OCI-LY7 (cell line): ENCODE measurements around the gene INTS13. TPM values are rescaled to one million over a fixed set of nuclear protein-coding genes. Genes with fewer than 3 reads are reported as not detected.

Experiments used
- BruUV-seq: library from RNA; stranded (reverse); fragments of 400-500 nt; replicated peaks from 2 replicates; lab custom pipeline; 2021; lab: Mats Ljungman, UMichigan
- CTCF ChIA-PET: fragments of 300-600 bp; sonication (Branson Sonifier 250); formaldehyde crosslinking; loops from one replicate; lab custom pipeline; 2022; ENCODE audit warnings: antibody characterized with exemption; ENCODE audit not compliant: unreplicated experiment; lab: Charles Lee
- POLR2A ChIA-PET: fragments of 300-600 bp; sonication (Branson Sonifier 250); formaldehyde crosslinking; loops from one replicate; lab custom pipeline; 2022; ENCODE audit warnings: antibody characterized with exemption; lab: Charles Lee
- DNase-seq: peaks from one replicate; pipeline ENCODE4 v3.0.0-alpha.2; 2015; ENCODE audit warnings: low spot score
- H2AFZ ChIP-seq: fragments of 200-600 bp; sonication (generic), shearing (Covaris generic); 2 replicates; pipeline ENCODE4 v1.6.1; 2014; ENCODE audit warnings: mild to moderate bottlenecking, antibody characterized with exemption, low read length, moderate library complexity
- H3K27ac ChIP-seq: fragments of 200-600 bp; sonication (generic); 2 replicates; pipeline ENCODE4 v1.5.1; 2014; ENCODE audit warnings: mixed run types, low read depth, mild to moderate bottlenecking, moderate library complexity, low read length, inconsistent platforms; ENCODE audit not compliant: poor library complexity, severe bottlenecking
- H3K36me3 ChIP-seq: fragments of 200-600 bp; sonication (generic); 2 replicates; pipeline ENCODE4 v1.6.1; 2014; ENCODE audit warnings: mild to moderate bottlenecking, antibody characterized with exemption, low read length, moderate library complexity, mixed read lengths; ENCODE audit not compliant: insufficient read depth
- H3K4me1 ChIP-seq: fragments of 200-600 bp; sonication (generic); 2 replicates; pipeline ENCODE4 v1.5.1; 2014; ENCODE audit warnings: mild to moderate bottlenecking, low read length; ENCODE audit not compliant: insufficient read depth, poor library complexity, severe bottlenecking
- H3K4me2 ChIP-seq: fragments of 200-600 bp; sonication (generic); 2 replicates; pipeline ENCODE4 v1.6.1; 2014; ENCODE audit warnings: mild to moderate bottlenecking, low read length
- H3K4me3 ChIP-seq: fragments of 200-600 bp; sonication (generic); 2 replicates; pipeline ENCODE4 v1.5.1; 2014; ENCODE audit warnings: mild to moderate bottlenecking, low read depth, low read length; ENCODE audit not compliant: poor library complexity, severe bottlenecking
- H3K79me2 ChIP-seq: fragments of 200-600 bp; sonication (generic); 2 replicates; pipeline ENCODE4 v1.6.1; 2016; ENCODE audit warnings: low read depth, mild to moderate bottlenecking, low read length, moderate library complexity, mixed read lengths; ENCODE audit not compliant: insufficient read depth
- H3K9me2 ChIP-seq: fragments of 200-600 bp; sonication (generic); 2 replicates; pipeline ENCODE4 v1.6.1; 2016; ENCODE audit warnings: mild to moderate bottlenecking, low read length, mixed read lengths; ENCODE audit not compliant: insufficient read depth
- H3K9me3 ChIP-seq: fragments of 200-600 bp; sonication (generic); 2 replicates; pipeline ENCODE4 v1.6.1; 2014; ENCODE audit warnings: mild to moderate bottlenecking, mixed run types, low read length, mixed read lengths
- H4K20me1 ChIP-seq: fragments of 200-600 bp; sonication (generic); 2 replicates; pipeline ENCODE4 v1.6.1; 2014; ENCODE audit warnings: mild to moderate bottlenecking, antibody characterized with exemption, low read length, moderate library complexity, mixed read lengths; ENCODE audit not compliant: insufficient read depth
- EZH2phosphoT487 ChIP-seq: fragments of 200-600 bp; sonication (generic); IDR thresholded peaks from 2 replicates; pipeline ENCODE4 v1.6.1; 2018; ENCODE audit warnings: low read depth, borderline replicate concordance, mild to moderate bottlenecking, mixed run types, antibody characterized with exemption, low read length, moderate library complexity, mixed read lengths
- intact Hi-C: fragments of 100-400 bp; cut with micrococcal nuclease; formaldehyde crosslinking; loops from one replicate; pipeline ENCODE4 v1.10.0; 2022; ENCODE audit not compliant: unreplicated experiment
- total RNA-seq, 2 experiments: library from RNA; depleted of rRNA in 1 of 2; stranded (reverse); fragments of >200 nt in 1 of 2; shearing (Covaris generic) in 1 of 2; gene quantifications; 2 replicates each; pipeline ENCODE4 v1.2.3, GENCODE V29; 2014 to 2022
- TF ChIP-seq, protein P1 (sequence below): fragments of 200-600 bp; sonication (generic); conservative IDR thresholded peaks from 2 replicates; pipeline ENCODE4 v1.5.1; 2014; ENCODE audit warnings: mild to moderate bottlenecking, antibody characterized with exemption, low read length, moderate library complexity, mixed read lengths

Gene INTS13
- total RNA-seq, 2 experiments from 2014 or later, result 34.2 to 39.1 TPM

DNA sequence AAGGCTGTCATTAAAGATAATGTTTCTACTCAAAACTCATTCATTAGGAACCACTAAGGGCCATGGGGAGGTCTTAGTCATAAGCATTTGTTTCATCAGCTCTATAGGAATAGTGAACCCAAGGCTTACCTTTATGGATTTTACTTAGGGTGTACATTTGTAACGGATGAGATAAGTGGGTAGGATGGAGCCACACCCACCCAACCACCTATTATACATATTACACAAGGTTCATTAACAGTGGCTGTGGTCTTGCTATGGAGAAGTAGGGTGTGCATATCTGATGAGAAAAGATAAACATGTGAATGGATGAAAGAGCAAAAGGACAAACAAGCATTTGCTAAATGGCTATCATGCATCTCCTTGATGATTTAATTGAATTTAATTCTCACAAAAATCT is 65.2 kb downstream of the INTS13 start:
- TF ChIP-seq EZH2phosphoT487, result no peak
- POLR2A ChIA-PET, result no interaction called here
- Histone ChIP-seq H3K79me2 (no peaks in the 10 kb centered on the region), H3K4me2 (no peak overlapping the region), H2AFZ (no peak overlapping the region), H3K36me3 (no peaks in the 10 kb centered on the region), H4K20me1 (no peaks in the 10 kb centered on the region), H3K4me3 (no peak overlapping the region), H3K9me2 (no peaks in the 10 kb centered on the region), H3K9me3 (no peaks in the 10 kb centered on the region), H3K4me1 (no peaks in the 10 kb centered on the region), H3K27ac (no peak overlapping the region)
- intact Hi-C loops, result no loop called here
- DNase-seq, result no peak
- BruUV-seq, result no TSS peak
- CTCF ChIA-PET, result no interaction called here

DNA sequence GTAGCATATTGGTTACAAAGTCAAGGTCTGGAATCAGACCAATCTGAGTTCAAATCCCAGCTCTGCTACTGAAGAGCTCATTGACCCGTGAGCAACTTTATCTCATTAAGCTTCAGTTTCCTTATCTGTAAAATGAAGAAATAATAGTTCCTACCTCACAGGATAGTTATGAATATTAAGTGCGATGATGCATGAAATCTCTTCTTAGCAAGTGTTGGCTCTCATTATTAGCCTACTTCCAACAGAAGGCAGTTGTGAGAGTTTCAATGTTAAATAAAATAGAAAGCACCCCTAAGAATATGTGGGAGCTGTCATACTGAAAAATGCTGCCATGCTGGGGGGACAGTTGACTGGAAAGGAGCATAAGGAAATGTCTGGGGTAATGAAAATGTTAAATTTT is 65.8 kb downstream of the INTS13 start:
- H3K27ac ChIP-seq, result no peak overlapping the region
- CTCF ChIA-PET, result no interaction called here
- H3K4me3 ChIP-seq, result no peak overlapping the region
- no peaks in the 10 kb centered on the region for H3K9me3 ChIP-seq
- H3K9me2 ChIP-seq, result no peaks in the 10 kb centered on the region
- no peaks in the 10 kb centered on the region for H3K79me2 ChIP-seq
- no peak overlapping the region for H3K4me2 ChIP-seq
- peaks cover 4% of the 10 kb centered on the region for H3K4me1 ChIP-seq
- intact Hi-C loops, result no loop called here
- H4K20me1 ChIP-seq, result no peaks in the 10 kb centered on the region
- POLR2A ChIA-PET, result interaction anchor here (0.6 to 1.0 kb wide), 3 partner anchors 14 to 142 kb away, joined by 3 to 4 read pairs (median 3); no protein-coding TSS in a partner anchor
- BruUV-seq, result no TSS peak
- DNase-seq, result no peak
- no peaks in the 10 kb centered on the region for H3K36me3 ChIP-seq
- TF ChIP-seq, protein P1, sequence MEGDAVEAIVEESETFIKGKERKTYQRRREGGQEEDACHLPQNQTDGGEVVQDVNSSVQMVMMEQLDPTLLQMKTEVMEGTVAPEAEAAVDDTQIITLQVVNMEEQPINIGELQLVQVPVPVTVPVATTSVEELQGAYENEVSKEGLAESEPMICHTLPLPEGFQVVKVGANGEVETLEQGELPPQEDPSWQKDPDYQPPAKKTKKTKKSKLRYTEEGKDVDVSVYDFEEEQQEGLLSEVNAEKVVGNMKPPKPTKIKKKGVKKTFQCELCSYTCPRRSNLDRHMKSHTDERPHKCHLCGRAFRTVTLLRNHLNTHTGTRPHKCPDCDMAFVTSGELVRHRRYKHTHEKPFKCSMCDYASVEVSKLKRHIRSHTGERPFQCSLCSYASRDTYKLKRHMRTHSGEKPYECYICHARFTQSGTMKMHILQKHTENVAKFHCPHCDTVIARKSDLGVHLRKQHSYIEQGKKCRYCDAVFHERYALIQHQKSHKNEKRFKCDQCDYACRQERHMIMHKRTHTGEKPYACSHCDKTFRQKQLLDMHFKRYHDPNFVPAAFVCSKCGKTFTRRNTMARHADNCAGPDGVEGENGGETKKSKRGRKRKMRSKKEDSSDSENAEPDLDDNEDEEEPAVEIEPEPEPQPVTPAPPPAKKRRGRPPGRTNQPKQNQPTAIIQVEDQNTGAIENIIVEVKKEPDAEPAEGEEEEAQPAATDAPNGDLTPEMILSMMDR, result no peak
- TF ChIP-seq EZH2phosphoT487, result no peak
- no peak overlapping the region for H2AFZ ChIP-seq

DNA sequence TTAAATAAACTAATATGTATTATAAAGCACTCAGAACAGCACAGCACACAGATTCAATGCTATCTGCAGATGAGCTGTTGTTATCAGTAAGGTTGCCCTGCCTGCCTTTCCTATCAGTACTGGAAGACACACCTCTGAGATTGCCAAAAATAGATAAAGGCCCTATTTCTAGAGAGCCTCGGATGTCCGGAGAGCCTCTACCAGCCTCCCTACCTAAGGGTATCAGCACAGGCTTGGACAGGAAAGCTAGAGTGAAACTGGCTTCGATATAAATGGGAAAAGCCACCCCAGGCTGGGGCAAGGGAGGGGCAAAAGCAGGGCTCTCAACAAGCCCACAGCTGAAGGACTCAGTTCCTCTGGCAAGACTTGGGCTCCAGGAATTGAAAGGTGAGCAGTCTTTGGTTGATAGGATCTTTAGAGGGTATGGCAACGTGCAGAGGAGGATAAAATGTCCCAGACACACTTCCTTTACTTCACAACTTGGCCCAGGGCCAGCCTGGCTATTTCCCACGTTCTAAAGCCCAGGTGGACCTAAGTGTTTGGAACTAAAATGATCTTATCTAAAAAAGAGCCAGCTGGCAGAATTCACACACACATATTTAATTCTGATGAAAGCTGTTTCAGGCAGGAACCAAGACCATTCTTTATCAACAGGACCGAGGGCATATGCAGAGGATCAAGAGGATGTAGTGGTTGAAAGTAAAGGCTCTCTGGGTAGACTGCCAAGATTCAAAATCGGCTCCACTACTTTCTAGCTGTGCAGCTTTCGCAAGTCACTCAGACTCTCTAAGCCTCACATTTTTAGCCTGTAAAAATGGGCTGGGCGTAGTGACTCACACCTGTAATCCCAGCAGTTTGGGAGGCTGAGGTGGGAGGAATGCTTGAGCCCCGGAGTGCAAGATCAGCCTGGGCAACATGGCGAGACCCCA is 67.0 kb downstream of the INTS13 start:
- Histone ChIP-seq H3K9me3 (no peaks in the 10 kb centered on the region), H3K36me3 (no peaks in the 10 kb centered on the region), H4K20me1 (no peaks in the 10 kb centered on the region), H3K4me2 (no peak overlapping the region), H3K9me2 (no peaks in the 10 kb centered on the region), H2AFZ (0 out of 2 replicates have a peak overlapping the region, but pooled peaks have one; percentile 13), H3K4me1 (peaks cover 5% of the 10 kb centered on the region), H3K4me3 (no peak overlapping the region), H3K27ac (no peak overlapping the region), H3K79me2 (no peaks in the 10 kb centered on the region)
- TF ChIP-seq EZH2phosphoT487, result no peak
- TF ChIP-seq, protein P1, result no peak
- no TSS peak for BruUV-seq
- intact Hi-C loops, result no loop called here
- POLR2A ChIA-PET, result interaction anchor here (0.5 to 1.1 kb wide), 5 partner anchors 37 to 101 kb away, joined by 3 to 4 read pairs (median 3); partner anchors contain the start of gene ITPR2
- CTCF ChIA-PET, result no interaction called here
- DNase-seq, result no peak
